GM18870 (cell line): ENCODE measurements around the gene TMC6.
"Not testable (repeated sequence)": the region's sequence is repeated elsewhere in the genome, so short reads cannot be mapped to it uniquely, and the experiment has no call there.

Experiments
- ATAC-seq: cut with Tn5 transposase; IDR thresholded peaks from one replicate; pipeline ENCODE4 v1.9.1; 2021; ENCODE audit warnings: moderate library complexity; ENCODE audit not compliant: unreplicated experiment

TMC6 gene

GRCh38 chr17:78154903-78155811, 26.6 kb upstream of the TMC6 start:
- ATAC-seq = peak; percentile 49

GRCh38 chr17:78151514-78152008, 23.0 kb upstream of the TMC6 start:
- ATAC-seq = no peak

GRCh38 chr17:78148286-78149016, 19.9 kb upstream of the TMC6 start:
- no peak for ATAC-seq

- no peak for ATAC-seq
These were observed 18.9 kb upstream of the TMC6 start for GRCh38 chr17:78147315-78147998.

- ATAC-seq = no peak
These were observed 18.3 kb upstream of the TMC6 start for GRCh38 chr17:78146881-78147280.

- no peak for ATAC-seq
These were observed 17.9 kb upstream of the TMC6 start for GRCh38 chr17:78146471-78146869.

- ATAC-seq = no peak
These were observed 16.4 kb upstream of the TMC6 start for GRCh38 chr17:78144736-78145641.

- no peak for ATAC-seq
These were observed 15.7 kb upstream of the TMC6 start for GRCh38 chr17:78144147-78144719.

GRCh38 chr17:78143214-78144146, 14.9 kb upstream of the TMC6 start:
- no peak for ATAC-seq

- no peak for ATAC-seq
These were observed 13.7 kb upstream of the TMC6 start for GRCh38 chr17:78142119-78142861.

GRCh38 chr17:78141437-78142118, 13.0 kb upstream of the TMC6 start:
- no peak for ATAC-seq

GRCh38 chr17:78140169-78141051, 11.9 kb upstream of the TMC6 start:
- peak; percentile 58 for ATAC-seq

- not testable (repeated sequence) for ATAC-seq
These were observed 11.3 kb upstream of the TMC6 start for GRCh38 chr17:78139861-78140168.

GRCh38 chr17:78138204-78139060, 9.9 kb upstream of the TMC6 start:
- no peak for ATAC-seq

- no peak for ATAC-seq
These were observed 9.0 kb upstream of the TMC6 start for GRCh38 chr17:78137392-78138203.
